Astrocyte of the spinal cord (primary cell): Measurements from ENCODE around the gene CNTN2.

Source experiments
- DNase-seq: peaks from one replicate; pipeline ENCODE4 v3.0.0; 2011; ENCODE audit warnings: low read depth, low spot score
- H3K4me3 ChIP-seq: 2 replicates; pipeline ENCODE4 v1.5.1; 2011; ENCODE audit warnings: low read depth, mild to moderate bottlenecking, low read length, moderate library complexity
- CTCF ChIP-seq: IDR thresholded peaks from 2 replicates; pipeline ENCODE4 v1.5.1; 2012; ENCODE audit warnings: low read depth, mild to moderate bottlenecking, low read length, inconsistent platforms
- in situ Hi-C: cut with HindIII; loops from 2 replicates; pipeline ENCODE4 v1.10.0; 2017; ENCODE audit warnings: low sequenced_read_pairs

CNTN2 gene

GRCh38 chr1:205003358-205004131, 39.5 kb upstream of the CNTN2 start:
- in situ Hi-C loops: no loop called here
- DNase-seq: no peak
- no peak overlapping the region for H3K4me3 ChIP-seq
- no peak for TF ChIP-seq CTCF

- no peak for DNase-seq
- no peak overlapping the region for H3K4me3 ChIP-seq
- no peak for TF ChIP-seq CTCF
- in situ Hi-C loops: no loop called here
Measured at GRCh38 chr1:205004351-205004750, 38.7 kb upstream of the CNTN2 start.

- TF ChIP-seq CTCF: no peak
- DNase-seq: no peak
- in situ Hi-C loops: no loop called here
- H3K4me3 ChIP-seq: no peak overlapping the region
Measured at GRCh38 chr1:205008896-205009295, 34.1 kb upstream of the CNTN2 start.

GRCh38 chr1:205009670-205010069, 33.3 kb upstream of the CNTN2 start:
- in situ Hi-C loops: no loop called here
- H3K4me3 ChIP-seq: no peak overlapping the region
- DNase-seq: no peak
- no peak for TF ChIP-seq CTCF

GRCh38 chr1:205012391-205013140, 30.4 kb upstream of the CNTN2 start:
- H3K4me3 ChIP-seq: no peak overlapping the region
- no peak for TF ChIP-seq CTCF
- no peak for DNase-seq
- in situ Hi-C loops: no loop called here

GRCh38 chr1:205013683-205014367, 29.2 kb upstream of the CNTN2 start:
- no peak for TF ChIP-seq CTCF
- DNase-seq: no peak
- H3K4me3 ChIP-seq: no peak overlapping the region
- in situ Hi-C loops: no loop called here
